ENCODE measurements around the gene IFNL4. TPM values are rescaled to one million over a fixed set of nuclear protein-coding genes. Genes with fewer than 3 reads are reported as not detected.

Gene IFNL4
- total RNA-seq = not detected
- polyA plus RNA-seq (ENCODE audit: insufficient read length in 2 of 2) = under 1 TPM; 0.71 to 0.80 TPM
- long read RNA-seq, donor 1 = 0 reads
- long read RNA-seq, donor 2 = 0 reads
- long read RNA-seq, donor 3 = 0 reads
- long read RNA-seq, donor 4 = 0 reads

- Histone ChIP-seq H3K4me3 (ENCODE audit: low read depth, low read length) (no peak within 1 kb of the TSS), H3K36me3 (ENCODE audit: control insufficient read depth, insufficient read depth, low read length) (no peaks in the 10 kb centered on the region), H3K27ac (ENCODE audit: low read depth, low read length) (no peak within 1 kb of the TSS), H3K27me3 (ENCODE audit: control insufficient read depth, insufficient read depth, low read length) (peaks cover 33% of the 10 kb centered on the region), H3K9me3 (ENCODE audit: control insufficient read depth, insufficient read depth, low read length) (no peaks in the 10 kb centered on the region), H3K4me1 (ENCODE audit: control insufficient read depth, insufficient read depth, low read length) (peaks cover 17% of the 10 kb centered on the region)
- WGBS (ENCODE audit: insufficient coverage) = 46% methylated on average over 11 of the region's 13 CpGs
- DNase-seq (ENCODE audit: low read depth in 4 of 6, low spot score in 6 of 6) = no peak
Measured at GRCh38 chr19:39248806-39249205, at the start of gene IFNL4. IFNL4 (minus strand) TSS chr19:39248856.

- H3K9me3 ChIP-seq (ENCODE audit: control insufficient read depth, insufficient read depth, low read length) = no peaks in the 10 kb centered on the region
Measured at GRCh38 chr19:39297931-39298634, 49.4 kb upstream of the IFNL4 start.

GRCh38 chr19:39296906-39297305 lies 48.2 kb upstream of the IFNL4 start:
- Histone ChIP-seq H3K4me1 (ENCODE audit: control insufficient read depth, insufficient read depth, low read length) (no peaks in the 10 kb centered on the region), H3K36me3 (ENCODE audit: control insufficient read depth, insufficient read depth, low read length) (peaks cover 2% of the 10 kb centered on the region), H3K4me3 (ENCODE audit: low read depth, low read length) (no peak overlapping the region), H3K27me3 (ENCODE audit: control insufficient read depth, insufficient read depth, low read length) (peaks cover 4% of the 10 kb centered on the region), H3K9me3 (ENCODE audit: control insufficient read depth, insufficient read depth, low read length) (no peaks in the 10 kb centered on the region), H3K27ac (ENCODE audit: low read depth, low read length) (no peak overlapping the region)
- no peak for DNase-seq (ENCODE audit: low read depth in 4 of 6, low spot score in 6 of 6)
- WGBS (ENCODE audit: insufficient coverage) = 82% methylated on average over 4 of the region's 4 CpGs

More at GRCh38 chr19:39297931-39298634, 49.4 kb upstream of the IFNL4 start:
- peaks cover 4% of the 10 kb centered on the region for H3K27me3 ChIP-seq (ENCODE audit: control insufficient read depth, insufficient read depth, low read length)
- 63% methylated on average over 13 of the region's 17 CpGs for WGBS (ENCODE audit: insufficient coverage)
- no peak overlapping the region for H3K4me3 ChIP-seq (ENCODE audit: low read depth, low read length)
- no peak overlapping the region for H3K27ac ChIP-seq (ENCODE audit: low read depth, low read length)
- no peaks in the 10 kb centered on the region for H3K4me1 ChIP-seq (ENCODE audit: control insufficient read depth, insufficient read depth, low read length)
- peaks cover 2% of the 10 kb centered on the region for H3K36me3 ChIP-seq (ENCODE audit: control insufficient read depth, insufficient read depth, low read length)
- DNase-seq (ENCODE audit: low read depth in 4 of 6, low spot score in 6 of 6) = no peak

- H3K4me1 ChIP-seq (ENCODE audit: control insufficient read depth, insufficient read depth, low read length) = no peaks in the 10 kb centered on the region
- DNase-seq (ENCODE audit: low read depth in 4 of 6, low spot score in 6 of 6) = no peak
- 87% methylated on average over 10 of the region's 11 CpGs for WGBS (ENCODE audit: insufficient coverage)
- peaks cover 4% of the 10 kb centered on the region for H3K27me3 ChIP-seq (ENCODE audit: control insufficient read depth, insufficient read depth, low read length)
- H3K4me3 ChIP-seq (ENCODE audit: low read depth, low read length) = no peak within 1 kb of the TSS
- H3K27ac ChIP-seq (ENCODE audit: low read depth, low read length) = no peak within 1 kb of the TSS
- H3K36me3 ChIP-seq (ENCODE audit: control insufficient read depth, insufficient read depth, low read length) = peaks cover 2% of the 10 kb centered on the region
- no peaks in the 10 kb centered on the region for H3K9me3 ChIP-seq (ENCODE audit: control insufficient read depth, insufficient read depth, low read length)
Measured at GRCh38 chr19:39296055-39296645, 47.5 kb upstream of the IFNL4 start, which contains the start of gene IFNL1. IFNL1 (plus strand) TSS chr19:39296407; CDS start chr19:39296422, 15 bp downstream.

DNA sequence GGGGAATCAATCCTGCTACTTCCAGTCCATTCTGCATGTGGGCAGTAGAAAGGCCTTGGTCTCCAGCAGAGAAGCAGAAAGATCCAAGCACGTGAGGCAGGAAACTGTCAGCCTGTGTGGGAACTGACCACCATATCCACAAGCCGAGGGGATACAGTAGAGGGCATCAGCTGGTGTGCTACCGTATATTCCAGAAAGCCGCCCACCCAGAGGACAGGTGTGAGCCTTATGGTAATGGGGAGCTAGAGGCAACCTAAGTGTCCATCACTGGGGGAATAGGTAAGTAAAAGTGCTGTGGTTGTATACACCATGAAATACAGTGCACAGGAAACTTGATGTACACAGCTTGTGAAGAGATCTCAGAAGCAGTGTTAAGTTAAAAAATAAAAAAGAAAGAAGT lies 44.7 kb upstream of the IFNL4 start:
- no peaks in the 10 kb centered on the region for H3K4me1 ChIP-seq (ENCODE audit: control insufficient read depth, insufficient read depth, low read length)
- 48% methylated on average over 4 of the region's 4 CpGs for WGBS (ENCODE audit: insufficient coverage)
- H3K4me3 ChIP-seq (ENCODE audit: low read depth, low read length) = no peak overlapping the region
- peaks cover 4% of the 10 kb centered on the region for H3K27me3 ChIP-seq (ENCODE audit: control insufficient read depth, insufficient read depth, low read length)
- H3K27ac ChIP-seq (ENCODE audit: low read depth, low read length) = no peak overlapping the region
- DNase-seq (ENCODE audit: low read depth in 4 of 6, low spot score in 6 of 6) = no peak
- H3K9me3 ChIP-seq (ENCODE audit: control insufficient read depth, insufficient read depth, low read length) = no peaks in the 10 kb centered on the region
- peaks cover 2% of the 10 kb centered on the region for H3K36me3 ChIP-seq (ENCODE audit: control insufficient read depth, insufficient read depth, low read length)

GRCh38 chr19:39284032-39284431 lies 35.4 kb upstream of the IFNL4 start:
- Histone ChIP-seq H3K4me1 (ENCODE audit: control insufficient read depth, insufficient read depth, low read length) (no peaks in the 10 kb centered on the region), H3K27ac (ENCODE audit: low read depth, low read length) (no peak overlapping the region), H3K4me3 (ENCODE audit: low read depth, low read length) (no peak overlapping the region), H3K36me3 (ENCODE audit: control insufficient read depth, insufficient read depth, low read length) (no peaks in the 10 kb centered on the region), H3K9me3 (ENCODE audit: control insufficient read depth, insufficient read depth, low read length) (peaks cover 5% of the 10 kb centered on the region), H3K27me3 (ENCODE audit: control insufficient read depth, insufficient read depth, low read length) (peaks cover 2% of the 10 kb centered on the region)
- no CpG with 5 or more reads among the region's 1 CpG for WGBS (ENCODE audit: insufficient coverage)
- DNase-seq (ENCODE audit: low read depth in 4 of 6, low spot score in 6 of 6) = no peak

GRCh38 chr19:39282021-39282420 lies 33.4 kb upstream of the IFNL4 start:
- Histone ChIP-seq H3K27me3 (ENCODE audit: control insufficient read depth, insufficient read depth, low read length) (peaks cover 2% of the 10 kb centered on the region), H3K4me3 (ENCODE audit: low read depth, low read length) (no peak overlapping the region), H3K27ac (ENCODE audit: low read depth, low read length) (no peak overlapping the region), H3K9me3 (ENCODE audit: control insufficient read depth, insufficient read depth, low read length) (peaks cover 5% of the 10 kb centered on the region), H3K36me3 (ENCODE audit: control insufficient read depth, insufficient read depth, low read length) (no peaks in the 10 kb centered on the region), H3K4me1 (ENCODE audit: control insufficient read depth, insufficient read depth, low read length) (no peaks in the 10 kb centered on the region)
- DNase-seq (ENCODE audit: low read depth in 4 of 6, low spot score in 6 of 6) = no peak
- WGBS (ENCODE audit: insufficient coverage) = no CpG with 5 or more reads among the region's 1 CpG

DNA sequence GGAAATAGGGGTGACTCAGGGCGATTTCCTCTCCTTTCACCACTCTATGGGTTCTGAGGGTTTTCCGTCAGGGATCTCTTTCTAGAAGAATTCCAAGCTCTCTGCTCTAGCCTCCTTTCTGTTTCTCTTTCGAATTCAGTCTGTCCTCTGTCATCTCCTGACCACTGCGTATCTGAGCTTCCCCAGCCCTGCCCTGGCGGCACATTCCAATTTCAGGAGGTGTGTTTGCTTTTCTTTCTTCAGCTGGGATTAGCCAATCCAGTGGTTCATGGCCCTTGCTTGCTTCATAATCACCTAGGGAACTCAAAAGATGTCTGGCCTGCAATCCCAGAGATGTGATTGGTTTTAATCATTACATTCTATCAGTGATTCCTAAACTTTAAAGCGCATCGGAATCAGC lies 28.9 kb upstream of the IFNL4 start:
- Histone ChIP-seq H3K27ac (ENCODE audit: low read depth, low read length) (no peak overlapping the region), H3K36me3 (ENCODE audit: control insufficient read depth, insufficient read depth, low read length) (no peaks in the 10 kb centered on the region), H3K9me3 (ENCODE audit: control insufficient read depth, insufficient read depth, low read length) (peaks cover 5% of the 10 kb centered on the region), H3K4me1 (ENCODE audit: control insufficient read depth, insufficient read depth, low read length) (no peaks in the 10 kb centered on the region), H3K27me3 (ENCODE audit: control insufficient read depth, insufficient read depth, low read length) (peaks cover 2% of the 10 kb centered on the region), H3K4me3 (ENCODE audit: low read depth, low read length) (no peak overlapping the region)
- 78% methylated on average over 7 of the region's 7 CpGs for WGBS (ENCODE audit: insufficient coverage)
- DNase-seq (ENCODE audit: low read depth in 4 of 6, low spot score in 6 of 6) = no peak

DNA sequence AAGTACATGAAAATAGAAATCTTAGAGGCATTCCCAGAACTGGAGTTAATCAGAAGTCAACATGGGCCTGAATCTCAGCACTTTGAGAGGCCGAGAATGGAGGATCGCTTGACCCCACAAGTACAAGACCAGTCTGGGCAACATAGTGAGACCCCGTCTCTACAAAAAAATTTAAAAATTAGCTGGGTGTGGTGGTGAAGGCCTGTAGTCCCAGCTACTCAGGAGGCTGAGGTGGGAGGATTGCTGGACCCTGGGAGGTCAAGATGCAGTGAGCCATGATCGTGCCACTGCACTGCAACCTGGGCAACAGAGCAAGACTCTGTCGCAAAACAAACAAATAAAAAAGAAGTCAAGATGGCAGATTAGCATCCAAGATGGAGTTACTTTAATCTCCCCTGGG lies 28.1 kb upstream of the IFNL4 start:
- H3K36me3 ChIP-seq (ENCODE audit: control insufficient read depth, insufficient read depth, low read length) = no peaks in the 10 kb centered on the region

GRCh38 chr19:39275578-39275977 lies 26.9 kb upstream of the IFNL4 start:
- 57% methylated on average over 5 of the region's 5 CpGs for WGBS (ENCODE audit: insufficient coverage)
- Histone ChIP-seq H3K27ac (ENCODE audit: low read depth, low read length) (no peak overlapping the region), H3K36me3 (ENCODE audit: control insufficient read depth, insufficient read depth, low read length) (no peaks in the 10 kb centered on the region)

More for the DNA sequence above, 28.1 kb upstream of the IFNL4 start:
- H3K27ac ChIP-seq (ENCODE audit: low read depth, low read length) = no peak overlapping the region
- H3K27me3 ChIP-seq (ENCODE audit: control insufficient read depth, insufficient read depth, low read length) = peaks cover 2% of the 10 kb centered on the region
- 95% methylated on average over 2 of the region's 5 CpGs for WGBS (ENCODE audit: insufficient coverage)
- no peak for DNase-seq (ENCODE audit: low read depth in 4 of 6, low spot score in 6 of 6)
- H3K4me3 ChIP-seq (ENCODE audit: low read depth, low read length) = no peak overlapping the region
- H3K4me1 ChIP-seq (ENCODE audit: control insufficient read depth, insufficient read depth, low read length) = no peaks in the 10 kb centered on the region
- H3K9me3 ChIP-seq (ENCODE audit: control insufficient read depth, insufficient read depth, low read length) = no peaks in the 10 kb centered on the region

More at GRCh38 chr19:39275578-39275977, 26.9 kb upstream of the IFNL4 start:
- no peaks in the 10 kb centered on the region for H3K4me1 ChIP-seq (ENCODE audit: control insufficient read depth, insufficient read depth, low read length)
- H3K9me3 ChIP-seq (ENCODE audit: control insufficient read depth, insufficient read depth, low read length) = no peaks in the 10 kb centered on the region
- no peak for DNase-seq (ENCODE audit: low read depth in 4 of 6, low spot score in 6 of 6)
- no peak overlapping the region for H3K4me3 ChIP-seq (ENCODE audit: low read depth, low read length)
- peaks cover 2% of the 10 kb centered on the region for H3K27me3 ChIP-seq (ENCODE audit: control insufficient read depth, insufficient read depth, low read length)
